Skeletal muscle tissue (tissue), 4 donors: ENCODE results near the gene MAP1A. TPM values are rescaled to one million over a fixed set of nuclear protein-coding genes. Genes with fewer than 3 reads are reported as not detected.

ENCODE experiments used
- H3K27ac ChIP-seq: one replicate; pipeline ENCODE4 v1.7.0; 2013; ENCODE audit warnings: mild to moderate bottlenecking, low read depth, low read length, inconsistent platforms
- H3K27me3 ChIP-seq, 3 donors: one replicate each; pipeline ENCODE4 v1.7.0; 2013; ENCODE audit warnings: low read length in 3 of 3; ENCODE audit not compliant: control insufficient read depth in 3 of 3, insufficient read depth in 3 of 3
- H3K36me3 ChIP-seq, 3 donors: one replicate each; pipeline ENCODE4 v1.7.0; 2013; ENCODE audit warnings: low read length in 3 of 3; ENCODE audit not compliant: control insufficient read depth in 3 of 3, insufficient read depth in 3 of 3
- H3K4me1 ChIP-seq, 3 donors: one replicate each; pipeline ENCODE4 v1.7.0; 2013; ENCODE audit warnings: low read length in 3 of 3, mild to moderate bottlenecking in 3 of 3; ENCODE audit not compliant: control insufficient read depth in 3 of 3, insufficient read depth in 3 of 3
- H3K4me3 ChIP-seq, 3 donors: one replicate each; pipeline ENCODE4 v1.7.0; 2013; ENCODE audit warnings: low read length in 3 of 3
- H3K9ac ChIP-seq, 3 donors: one replicate each; pipeline ENCODE4 v1.7.0; 2013; ENCODE audit warnings: low read length in 3 of 3, mild to moderate bottlenecking in 3 of 3, moderate library complexity in 2 of 3, low read depth in 1 of 3
- H3K9me3 ChIP-seq, 3 donors: one replicate each; pipeline ENCODE4 v1.7.0; 2013; ENCODE audit warnings: low read length in 3 of 3; ENCODE audit not compliant: control insufficient read depth in 3 of 3
- total RNA-seq: library from RNA; depleted of rRNA; stranded (reverse); fragments of >200 nt; gene quantifications from one replicate; pipeline ENCODE4 v1.2.3, GENCODE V29; 2014
- donor health status: Osteomylitis.

Gene MAP1A
- total RNA-seq, 1 donor from 2014 or later = 19.3 TPM

GRCh38 chr15:43492266-43492665, 25.1 kb upstream of the MAP1A start:
- H3K9ac ChIP-seq = peak overlapping the region; percentile 72 to 80 (median 80)
- H3K9me3 ChIP-seq = no peaks in the 10 kb centered on the region
- H3K36me3 ChIP-seq = peaks cover 7 to 34% (median 15%) of the 10 kb centered on the region in 3 donors
- peaks cover 8 to 19% (median 12%) of the 10 kb centered on the region in 3 donors for H3K4me1 ChIP-seq
- H3K4me3 ChIP-seq = peak overlapping the region; percentile 95 to 97 (median 96)
- H3K27me3 ChIP-seq = no peaks in the 10 kb centered on the region
- H3K27ac ChIP-seq = peak overlapping the region; percentile 61

- Histone ChIP-seq H3K4me3 (peak within 1 kb of the TSS; percentile 95 to 97 (median 96)), H3K27me3 (no peaks in the 10 kb centered on the region), H3K36me3 (peaks cover 4 to 29% (median 9%) of the 10 kb centered on the region in 3 donors), H3K9me3 (no peaks in the 10 kb centered on the region), H3K9ac (peak within 1 kb of the TSS; percentile 72 to 84 (median 80)), H3K4me1 (peaks cover 8 to 19% (median 12%) of the 10 kb centered on the region in 3 donors), H3K27ac (peak within 1 kb of the TSS; percentile 61)
Measured at GRCh38 chr15:43492673-43493601, 24.5 kb upstream of the MAP1A start, which contains the start of gene TP53BP1. TSS of gene TP53BP1 (minus strand) at chr15:43493156. CDS start at chr15:43493043, 113 bp downstream.

- Histone ChIP-seq H3K4me1 (peaks cover 8 to 19% (median 12%) of the 10 kb centered on the region in 3 donors), H3K4me3 (peak overlapping the region; percentile 95 to 97 (median 96)), H3K27me3 (no peaks in the 10 kb centered on the region), H3K27ac (peak overlapping the region; percentile 61), H3K36me3 (peaks cover 3 to 21% (median 4%) of the 10 kb centered on the region in 3 donors), H3K9me3 (no peaks in the 10 kb centered on the region), H3K9ac (peak overlapping the region; percentile 63 to 84 (median 80))
Measured at GRCh38 chr15:43493703-43494472, 23.5 kb upstream of the MAP1A start.

GRCh38 chr15:43498990-43499389, 18.4 kb upstream of the MAP1A start:
- no peaks in the 10 kb centered on the region for H3K36me3 ChIP-seq
- H3K27ac ChIP-seq = no peak overlapping the region
- no peaks in the 10 kb centered on the region for H3K9me3 ChIP-seq
- H3K4me1 ChIP-seq = peaks cover 0 to 2% (median 0%) of the 10 kb centered on the region in 3 donors
- H3K9ac ChIP-seq = no peak overlapping the region
- H3K27me3 ChIP-seq = no peaks in the 10 kb centered on the region
- no peak overlapping the region for H3K4me3 ChIP-seq

GRCh38 chr15:43499635-43500034, 17.8 kb upstream of the MAP1A start:
- Histone ChIP-seq H3K27me3 (no peaks in the 10 kb centered on the region), H3K27ac (no peak overlapping the region), H3K9me3 (no peaks in the 10 kb centered on the region), H3K4me1 (no peaks in the 10 kb centered on the region), H3K36me3 (no peaks in the 10 kb centered on the region), H3K4me3 (no peak overlapping the region), H3K9ac (no peak overlapping the region)

GRCh38 chr15:43505738-43506137, 11.7 kb upstream of the MAP1A start:
- Histone ChIP-seq H3K9me3 (no peaks in the 10 kb centered on the region), H3K4me1 (peaks cover 15 to 32% (median 16%) of the 10 kb centered on the region in 3 donors), H3K4me3 (no peak overlapping the region), H3K27ac (no peak overlapping the region), H3K27me3 (no peaks in the 10 kb centered on the region), H3K36me3 (no peaks in the 10 kb centered on the region), H3K9ac (peak overlapping the region in 1 of 3 donors; percentile 22)

GRCh38 chr15:43508421-43508820, 9.0 kb upstream of the MAP1A start:
- Histone ChIP-seq H3K4me1 (peaks cover 26 to 45% (median 28%) of the 10 kb centered on the region in 3 donors), H3K27ac (peak overlapping the region; percentile 97), H3K36me3 (no peaks in the 10 kb centered on the region), H3K4me3 (no peak overlapping the region), H3K9ac (peak overlapping the region in 2 of 3 donors; percentile 40 to 92), H3K9me3 (no peaks in the 10 kb centered on the region), H3K27me3 (no peaks in the 10 kb centered on the region)

GRCh38 chr15:43508991-43509659, 8.3 kb upstream of the MAP1A start:
- peaks cover 33 to 47% (median 35%) of the 10 kb centered on the region in 3 donors for H3K4me1 ChIP-seq
- H3K36me3 ChIP-seq = no peaks in the 10 kb centered on the region
- no peaks in the 10 kb centered on the region for H3K9me3 ChIP-seq
- peak overlapping the region; percentile 71 to 93 (median 86) for H3K4me3 ChIP-seq
- peak overlapping the region; percentile 97 for H3K27ac ChIP-seq
- no peaks in the 10 kb centered on the region for H3K27me3 ChIP-seq
- peak overlapping the region; percentile 40 to 92 (median 68) for H3K9ac ChIP-seq

GRCh38 chr15:43509660-43510199, 7.7 kb upstream of the MAP1A start:
- Histone ChIP-seq H3K4me3 (peak overlapping the region; percentile 71 to 93 (median 86)), H3K9me3 (no peaks in the 10 kb centered on the region), H3K9ac (peak overlapping the region; percentile 40 to 92 (median 88)), H3K4me1 (peaks cover 36 to 52% (median 40%) of the 10 kb centered on the region in 3 donors), H3K27me3 (no peaks in the 10 kb centered on the region), H3K36me3 (no peaks in the 10 kb centered on the region), H3K27ac (peak overlapping the region; percentile 97)
